Keratinocyte (primary cell): ENCODE results near the gene SIGLEC1. TPM values are rescaled to one million over a fixed set of nuclear protein-coding genes. Genes with fewer than 3 reads are reported as not detected.

ENCODE experiments used
- DNase-seq: peaks from one replicate; pipeline ENCODE4 v3.0.0-alpha.2; 2011; ENCODE audit warnings: low read depth, missing footprints, low spot score
- FAIRE-seq: peaks from 2 replicates; lab custom pipeline; 2011; peaks lifted over from hg19 to GRCh38; lab: Jason Lieb, UNC
- H2AFZ ChIP-seq: 2 replicates; pipeline ENCODE4 v1.6.0; 2012; ENCODE audit warnings: low read length, control low read depth, inconsistent platforms; ENCODE audit not compliant: control insufficient read depth
- H3K27ac ChIP-seq: 2 replicates; pipeline ENCODE4 v1.5.1; 2011; ENCODE audit warnings: low read length; ENCODE audit not compliant: control insufficient read depth, insufficient read depth
- H3K27me3 ChIP-seq: 3 replicates; pipeline ENCODE4 v1.6.0; 2011; ENCODE audit warnings: low read length; ENCODE audit not compliant: control insufficient read depth, insufficient read depth; ENCODE audit errors: extremely low read depth
- H3K36me3 ChIP-seq, 2 experiments: 2 replicates in 1 of 2; 3 replicates in 1 of 2; pipeline ENCODE4 v1.5.1; 2011; ENCODE audit warnings: low read length in 2 of 2, mild to moderate bottlenecking in 1 of 2; ENCODE audit not compliant: control insufficient read depth in 2 of 2, insufficient read depth in 2 of 2; ENCODE audit errors: extremely low read depth in 1 of 2
- H3K4me1 ChIP-seq: 3 replicates; pipeline ENCODE4 v1.5.1; 2011; ENCODE audit warnings: low read length; ENCODE audit not compliant: control insufficient read depth, insufficient read depth; ENCODE audit errors: extremely low read depth
- H3K4me2 ChIP-seq: 3 replicates; pipeline ENCODE4 v1.6.0; 2011; ENCODE audit warnings: low read depth, low read length; ENCODE audit not compliant: control insufficient read depth, insufficient read depth; ENCODE audit errors: extremely low read depth
- H3K4me3 ChIP-seq, 3 experiments: fragments of 200-600 bp in 1 of 3; sonication (generic) in 1 of 3; 2 replicates in 2 of 3; 3 replicates in 1 of 3; pipeline ENCODE4 v1.5.1; 2011 to 2016; ENCODE audit warnings: low read length in 3 of 3, mild to moderate bottlenecking in 3 of 3, control low read depth in 2 of 3, inconsistent platforms in 1 of 3, low read depth in 1 of 3, mixed read lengths in 1 of 3, mixed run types in 1 of 3, moderate library complexity in 1 of 3; ENCODE audit not compliant: control insufficient read depth in 2 of 3, insufficient read depth in 2 of 3; ENCODE audit errors: extremely low read depth in 1 of 3
- H3K79me2 ChIP-seq: 2 replicates; pipeline ENCODE4 v1.6.0; 2012; ENCODE audit warnings: low read length; ENCODE audit not compliant: control insufficient read depth, insufficient read depth
- H3K9ac ChIP-seq: 3 replicates; pipeline ENCODE4 v1.6.0; 2011; ENCODE audit warnings: low read length; ENCODE audit not compliant: control insufficient read depth, insufficient read depth; ENCODE audit errors: extremely low read depth
- H3K9me1 ChIP-seq: 3 replicates; pipeline ENCODE4 v1.6.0; 2011; ENCODE audit warnings: low read length; ENCODE audit not compliant: control insufficient read depth, insufficient read depth; ENCODE audit errors: extremely low read depth
- H3K9me3 ChIP-seq: 2 replicates; pipeline ENCODE4 v1.5.1; 2012; ENCODE audit warnings: low read depth, low read length; ENCODE audit not compliant: control insufficient read depth
- H4K20me1 ChIP-seq: 3 replicates; pipeline ENCODE4 v1.6.0; 2011; ENCODE audit warnings: low read length; ENCODE audit not compliant: control insufficient read depth, insufficient read depth; ENCODE audit errors: extremely low read depth
- CTCF ChIP-seq, 3 experiments: IDR thresholded peaks in 1 of 3; conservative IDR thresholded peaks in 1 of 3; optimal IDR thresholded peaks in 1 of 3; 2 replicates in 2 of 3; 3 replicates in 1 of 3; pipeline versions ENCODE3 to v1.5.1; 2011; ENCODE audit warnings: low read length in 3 of 3, mild to moderate bottlenecking in 3 of 3, moderate library complexity in 2 of 3, control low read depth in 1 of 3, inconsistent platforms in 1 of 3; ENCODE audit not compliant: insufficient read depth in 2 of 3; ENCODE audit errors: extremely low read depth in 1 of 3
- EZH2 ChIP-seq: IDR thresholded peaks from one replicate; pipeline ENCODE4 v1.6.1; 2012; ENCODE audit warnings: inconsistent platforms, mild to moderate bottlenecking, low read length, moderate library complexity
- dilution Hi-C: fragments of 300-500 bp; cut with MboI; formaldehyde crosslinking; loops from one replicate; pipeline ENCODE4 v1.7.0; 2020; ENCODE audit warnings: low sequenced_read_pairs; ENCODE audit not compliant: extremely low pct_ligation_motif_present
- polyA plus RNA-seq, 5 experiments: library from polyadenylated mRNA; depleted of rRNA in 3 of 5; stranded (reverse) in 3 of 5; stranded (forward) in 1 of 5; unstranded in 1 of 5; fragments of >200 nt; gene quantifications; 1 replicate in 1 of 5; 2 replicates in 3 of 5; 3 replicates in 1 of 5; pipeline versions ENCODE4 v1.2.1 to v1.2.3, GENCODE V29; 2011 to 2012; ENCODE audit warnings: missing spikeins in 2 of 5, low read depth in 1 of 5, low replicate concordance in 1 of 5

SIGLEC1 gene
- polyA plus RNA-seq, 1 donor (not counting 4 experiments of a cell fraction or from before 2014, with no cell fraction given), result not detected

- H3K9ac ChIP-seq, result no peak overlapping the region
- FAIRE-seq (no peak), DNase-seq (no peak)
- no peaks in the 10 kb centered on the region for H4K20me1 ChIP-seq
- H3K4me1 ChIP-seq, result no peaks in the 10 kb centered on the region
- H3K4me3 ChIP-seq, result no peak overlapping the region
- H3K27ac ChIP-seq, result no peak overlapping the region
- H3K9me3 ChIP-seq, result no peaks in the 10 kb centered on the region
- TF ChIP-seq CTCF (optimal IDR thresholded peaks at IDR 0.05 in 1 of 3, IDR thresholded peaks at IDR 0.05 in 1 of 3, conservative IDR thresholded peaks at IDR 0.05 in 1 of 3; ENCODE audit: extremely low read depth in 1 of 3, insufficient read depth in 2 of 3, low read length in 3 of 3), result peak in 1 of 3 experiments; percentile 22
- TF ChIP-seq EZH2, result no peak
- no peaks in the 10 kb centered on the region for H3K9me1 ChIP-seq
- H3K4me2 ChIP-seq, result no peak overlapping the region
- H3K79me2 ChIP-seq, result no peaks in the 10 kb centered on the region
- no peak overlapping the region for H2AFZ ChIP-seq
- dilution Hi-C loops, result no loop called here
- H3K36me3 ChIP-seq, result no peaks in the 10 kb centered on the region
- H3K27me3 ChIP-seq, result peaks cover 81% of the 10 kb centered on the region
These were observed 38.0 kb downstream of the SIGLEC1 start for GRCh38 chr20:3674447-3674846.

DNA sequence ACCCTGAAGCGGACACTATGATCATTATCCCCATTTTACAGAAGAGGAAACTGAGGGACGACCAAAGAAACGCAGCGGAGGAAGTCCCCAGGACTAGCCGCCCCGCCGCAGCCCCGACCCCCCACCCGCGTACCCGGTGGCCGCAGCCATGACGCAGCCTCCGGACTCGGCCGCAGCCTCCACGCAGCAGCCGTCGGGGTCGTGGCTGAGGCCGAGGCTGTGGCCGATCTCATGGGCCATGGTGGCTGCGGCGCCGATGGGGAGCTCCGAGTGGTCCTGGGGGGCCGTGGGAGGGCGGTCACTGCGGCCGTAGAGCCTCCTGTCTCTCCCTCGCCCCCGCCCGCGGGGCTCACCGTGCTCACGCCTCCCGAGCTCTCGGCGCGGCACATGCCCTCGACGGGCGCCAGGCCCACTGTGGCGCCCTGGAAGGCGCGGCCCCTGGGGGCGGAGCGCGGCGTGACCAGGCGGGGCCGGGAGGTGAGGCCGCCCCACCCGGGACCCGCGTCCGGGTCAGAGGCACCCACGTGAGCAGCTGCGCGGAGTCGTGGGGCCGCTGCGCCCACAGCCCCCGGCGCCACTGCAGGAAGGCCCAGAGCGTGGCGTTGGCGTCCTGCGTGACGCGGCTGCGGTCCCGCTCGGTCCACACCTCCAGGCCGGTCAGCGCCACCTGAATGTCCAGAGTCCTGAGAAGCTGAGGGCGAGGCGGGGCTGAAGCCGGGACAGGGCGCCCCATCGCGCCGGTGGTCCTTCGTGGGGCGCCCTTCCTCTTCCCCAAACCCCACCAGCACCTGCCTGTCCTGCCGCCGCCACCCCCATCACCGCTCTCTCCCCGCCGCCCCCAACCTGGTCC lies 39.0 kb downstream of the SIGLEC1 start:
- H3K9me3 ChIP-seq, result no peaks in the 10 kb centered on the region
- no peak overlapping the region for H3K4me3 ChIP-seq
- H3K27me3 ChIP-seq, result peaks cover 90% of the 10 kb centered on the region
- no peaks in the 10 kb centered on the region for H3K79me2 ChIP-seq
- no peaks in the 10 kb centered on the region for H3K36me3 ChIP-seq
- DNase-seq (no peak), FAIRE-seq (no peak)
- H3K27ac ChIP-seq, result no peak overlapping the region
- no peak overlapping the region for H2AFZ ChIP-seq
- no peaks in the 10 kb centered on the region for H3K4me1 ChIP-seq
- no peak overlapping the region for H3K4me2 ChIP-seq
- no peak overlapping the region for H3K9ac ChIP-seq
- no peaks in the 10 kb centered on the region for H3K9me1 ChIP-seq
- TF ChIP-seq EZH2 (no peak), CTCF (optimal IDR thresholded peaks at IDR 0.05 in 1 of 3, IDR thresholded peaks at IDR 0.05 in 1 of 3, conservative IDR thresholded peaks at IDR 0.05 in 1 of 3; ENCODE audit: extremely low read depth in 1 of 3, insufficient read depth in 2 of 3, low read length in 3 of 3) (no peak)
- dilution Hi-C loops, result no loop called here
- H4K20me1 ChIP-seq, result no peaks in the 10 kb centered on the region
